GM23338 (cell line): ENCODE results near the gene PRCC. TPM values are rescaled to one million over a fixed set of nuclear protein-coding genes. Genes with fewer than 3 reads are reported as not detected.

Experiments used
- ATAC-seq: fragments of 200-7000 bp; cut with Tn5 transposase; 3 replicates; pipeline ENCODE4 v1.9.1; 2020
- DNase-seq: peaks from one replicate; pipeline ENCODE4 v3.0.0-alpha.2; 2015; ENCODE audit warnings: low spot score
- H2AFZ ChIP-seq: fragments of 200-600 bp; sonication (generic); 2 replicates; pipeline ENCODE4 v1.8.0; 2016; ENCODE audit warnings: antibody characterized with exemption, mild to moderate bottlenecking, moderate library complexity
- H3F3A ChIP-seq: fragments of 200-600 bp; sonication (generic); replicated peaks from 2 replicates; pipeline ENCODE4 v1.8.0; 2017; ENCODE audit warnings: antibody characterized with exemption, mixed run types, low read depth
- H3K27ac ChIP-seq: fragments of 200-600 bp; sonication (generic); 2 replicates; pipeline ENCODE4 v1.6.1; 2016; ENCODE audit warnings: low read depth
- H3K27me3 ChIP-seq: fragments of 200-600 bp; sonication (generic); 2 replicates; pipeline ENCODE4 v1.8.0; 2016; ENCODE audit warnings: mild to moderate bottlenecking, mixed run types, moderate library complexity; ENCODE audit not compliant: insufficient read depth
- H3K36me3 ChIP-seq: fragments of 200-600 bp; sonication (generic); 2 replicates; pipeline ENCODE4 v1.8.0; 2016; ENCODE audit warnings: mild to moderate bottlenecking; ENCODE audit not compliant: insufficient read depth
- H3K4me1 ChIP-seq: fragments of 200-600 bp; sonication (generic); 2 replicates; pipeline ENCODE4 v1.8.0; 2016; ENCODE audit warnings: mild to moderate bottlenecking, moderate library complexity; ENCODE audit not compliant: insufficient read depth
- H3K4me2 ChIP-seq: fragments of 200-600 bp; sonication (generic); 2 replicates; pipeline ENCODE4 v1.7.1; 2017; ENCODE audit warnings: mixed run types
- H3K4me3 ChIP-seq: fragments of 200-600 bp; sonication (generic); 2 replicates; pipeline ENCODE4 v1.6.1; 2016; ENCODE audit warnings: mixed run types
- H3K79me2 ChIP-seq: fragments of 200-600 bp; sonication (generic); replicated peaks from 2 replicates; pipeline ENCODE4 v1.8.0; 2017; ENCODE audit warnings: mild to moderate bottlenecking; ENCODE audit not compliant: insufficient read depth
- H3K9me2 ChIP-seq: fragments of 200-600 bp; sonication (generic); 2 replicates; pipeline ENCODE4 v1.8.0; 2017; ENCODE audit not compliant: insufficient read depth
- H4K20me1 ChIP-seq: fragments of 200-600 bp; sonication (generic); replicated peaks from 2 replicates; pipeline ENCODE4 v1.8.0; 2017; ENCODE audit warnings: mild to moderate bottlenecking; ENCODE audit not compliant: insufficient read depth
- H3K27ac Mint-ChIP-seq: 2 replicates; pipeline ENCODE4 v1.8.0; 2020; ENCODE audit warnings: inconsistent platforms, mild to moderate bottlenecking, moderate library complexity, mixed read lengths
- H3K27me3 Mint-ChIP-seq: 3 replicates; pipeline ENCODE4 v1.8.0; 2022; ENCODE audit warnings: low read depth, mild to moderate bottlenecking, moderate library complexity, mixed read lengths, inconsistent platforms; ENCODE audit not compliant: insufficient read depth, poor library complexity
- H3K36me3 Mint-ChIP-seq: 3 replicates; pipeline ENCODE4 v1.8.0; 2021; ENCODE audit warnings: low read depth, mild to moderate bottlenecking, inconsistent platforms, moderate library complexity, mixed read lengths
- H3K4me1 Mint-ChIP-seq: 3 replicates; pipeline ENCODE4 v1.8.0; 2020; ENCODE audit warnings: mild to moderate bottlenecking, inconsistent platforms, mixed read lengths
- H3K4me3 Mint-ChIP-seq: 3 replicates; pipeline ENCODE4 v1.8.0; 2021; ENCODE audit warnings: moderate library complexity, mild to moderate bottlenecking, inconsistent platforms, mixed read lengths
- H3K9me3 Mint-ChIP-seq: 3 replicates; pipeline ENCODE4 v1.8.0; 2020; ENCODE audit warnings: moderate library complexity, mild to moderate bottlenecking, inconsistent platforms, mixed read lengths
- EZH2 ChIP-seq: fragments of 200-600 bp; sonication (generic); IDR thresholded peaks from one replicate; pipeline ENCODE4 v1.8.0; 2017; ENCODE audit warnings: antibody characterized with exemption, mild to moderate bottlenecking, low read depth; ENCODE audit not compliant: unreplicated experiment
- POLR2AphosphoS5 ChIP-seq: IDR thresholded peaks from 2 replicates; pipeline ENCODE4 v1.6.1; 2016; ENCODE audit warnings: antibody characterized with exemption, low read depth
- ZNF114 ChIP-seq: fragments of 250-450 bp; sonication (Bioruptor Pico); IDR thresholded peaks from 2 replicates; pipeline ENCODE4 v1.5.0; 2020; ENCODE audit warnings: mild to moderate bottlenecking, moderate library complexity
- ZNF331 ChIP-seq: fragments of 250-450 bp; sonication (Bioruptor Pico); IDR thresholded peaks from 2 replicates; pipeline ENCODE4 v1.5.0; 2020; ENCODE audit warnings: low read depth, mild to moderate bottlenecking, moderate library complexity
- polyA plus RNA-seq: library from polyadenylated mRNA; unstranded; fragments of >200 nt; fragmentation: Nextera tagmentation; extraction: Ambion mirVana; gene quantifications from 2 replicates; pipeline ENCODE4 v1.2.1, GENCODE V29; 2016
- total RNA-seq: library from RNA; depleted of rRNA; stranded (reverse); fragments of >200 nt; shearing (Covaris generic); gene quantifications from 2 replicates; pipeline ENCODE4 v1.2.3, GENCODE V29; 2014
- TF ChIP-seq, protein P1 (sequence below): IDR thresholded peaks from one replicate; pipeline ENCODE4 v1.6.1; 2018; ENCODE audit warnings: antibody characterized with exemption; ENCODE audit not compliant: unreplicated experiment
- TF ChIP-seq, protein P2 (sequence below), 2 experiments: fragments of 200-600 bp in 1 of 2; sonication (generic) in 1 of 2; conservative IDR thresholded peaks; 2 replicates each; pipeline versions ENCODE4 v1.5.1 to v1.6.1; 2016 to 2017; ENCODE audit warnings: antibody characterized with exemption in 2 of 2, low read depth in 2 of 2, mild to moderate bottlenecking in 2 of 2, moderate library complexity in 1 of 2
- TF ChIP-seq, protein P3 (sequence below): IDR thresholded peaks from 2 replicates; pipeline ENCODE4 v1.6.1; 2016; ENCODE audit warnings: antibody characterized with exemption

PRCC gene
- total and polyA plus RNA-seq, 2 experiments from 2014 or later = 66.2 to 72.9 TPM

DNA sequence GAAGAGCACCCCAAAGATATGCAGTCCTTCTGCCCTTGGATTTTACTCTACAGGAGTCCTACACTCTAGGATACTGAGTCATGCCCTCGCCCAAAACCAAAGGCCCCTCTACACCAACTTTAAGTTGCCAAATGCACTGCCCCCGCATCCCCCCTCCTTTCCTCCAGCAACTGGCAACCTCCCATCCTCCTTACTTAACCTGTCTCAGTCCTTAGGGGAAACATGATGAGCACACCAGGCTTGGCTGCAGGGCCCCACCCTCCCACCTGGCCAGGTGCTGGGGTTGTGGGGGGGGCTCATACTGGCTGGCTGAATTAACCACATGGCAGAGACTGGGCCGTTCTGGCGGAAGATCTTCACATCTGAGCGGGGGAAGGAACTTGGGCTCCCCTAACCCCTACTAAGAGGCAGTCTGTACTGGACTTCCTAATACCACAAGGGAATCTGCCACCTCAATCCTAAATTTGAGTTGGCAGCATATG lies 17.1 kb upstream of the PRCC start:
- peaks cover 40% of the 10 kb centered on the region for H3F3A ChIP-seq
- DNase-seq (peak; percentile 31), ATAC-seq (no peak)
- peaks cover 69% of the 10 kb centered on the region for H3K79me2 ChIP-seq
- H3K27ac ChIP-seq = 0 out of 2 replicates have a peak overlapping the region, but pooled peaks have one; percentile 66
- H3K27me3 ChIP-seq = no peaks in the 10 kb centered on the region
- Mint-ChIP-seq H3K27me3 (peaks cover 23% of the 10 kb centered on the region), H3K36me3 (peaks cover 30% of the 10 kb centered on the region), H3K9me3 (no peaks in the 10 kb centered on the region; the same call in 1 of the 3 replicates), H3K27ac (peak overlapping the region; percentile 97), H3K4me1 (peaks cover 53% of the 10 kb centered on the region), H3K4me3 (peak overlapping the region; percentile 89)
- H2AFZ ChIP-seq = no peak overlapping the region
- H3K4me1 ChIP-seq = peaks cover 51% of the 10 kb centered on the region
- peak overlapping the region; percentile 99 for H3K4me3 ChIP-seq
- H3K9me2 ChIP-seq = no peaks in the 10 kb centered on the region
- H3K36me3 ChIP-seq = no peaks in the 10 kb centered on the region
- TF ChIP-seq, protein P1, sequence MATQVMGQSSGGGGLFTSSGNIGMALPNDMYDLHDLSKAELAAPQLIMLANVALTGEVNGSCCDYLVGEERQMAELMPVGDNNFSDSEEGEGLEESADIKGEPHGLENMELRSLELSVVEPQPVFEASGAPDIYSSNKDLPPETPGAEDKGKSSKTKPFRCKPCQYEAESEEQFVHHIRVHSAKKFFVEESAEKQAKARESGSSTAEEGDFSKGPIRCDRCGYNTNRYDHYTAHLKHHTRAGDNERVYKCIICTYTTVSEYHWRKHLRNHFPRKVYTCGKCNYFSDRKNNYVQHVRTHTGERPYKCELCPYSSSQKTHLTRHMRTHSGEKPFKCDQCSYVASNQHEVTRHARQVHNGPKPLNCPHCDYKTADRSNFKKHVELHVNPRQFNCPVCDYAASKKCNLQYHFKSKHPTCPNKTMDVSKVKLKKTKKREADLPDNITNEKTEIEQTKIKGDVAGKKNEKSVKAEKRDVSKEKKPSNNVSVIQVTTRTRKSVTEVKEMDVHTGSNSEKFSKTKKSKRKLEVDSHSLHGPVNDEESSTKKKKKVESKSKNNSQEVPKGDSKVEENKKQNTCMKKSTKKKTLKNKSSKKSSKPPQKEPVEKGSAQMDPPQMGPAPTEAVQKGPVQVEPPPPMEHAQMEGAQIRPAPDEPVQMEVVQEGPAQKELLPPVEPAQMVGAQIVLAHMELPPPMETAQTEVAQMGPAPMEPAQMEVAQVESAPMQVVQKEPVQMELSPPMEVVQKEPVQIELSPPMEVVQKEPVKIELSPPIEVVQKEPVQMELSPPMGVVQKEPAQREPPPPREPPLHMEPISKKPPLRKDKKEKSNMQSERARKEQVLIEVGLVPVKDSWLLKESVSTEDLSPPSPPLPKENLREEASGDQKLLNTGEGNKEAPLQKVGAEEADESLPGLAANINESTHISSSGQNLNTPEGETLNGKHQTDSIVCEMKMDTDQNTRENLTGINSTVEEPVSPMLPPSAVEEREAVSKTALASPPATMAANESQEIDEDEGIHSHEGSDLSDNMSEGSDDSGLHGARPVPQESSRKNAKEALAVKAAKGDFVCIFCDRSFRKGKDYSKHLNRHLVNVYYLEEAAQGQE = no peak
- no peak for TF ChIP-seq ZNF114
- TF ChIP-seq, protein P2, sequence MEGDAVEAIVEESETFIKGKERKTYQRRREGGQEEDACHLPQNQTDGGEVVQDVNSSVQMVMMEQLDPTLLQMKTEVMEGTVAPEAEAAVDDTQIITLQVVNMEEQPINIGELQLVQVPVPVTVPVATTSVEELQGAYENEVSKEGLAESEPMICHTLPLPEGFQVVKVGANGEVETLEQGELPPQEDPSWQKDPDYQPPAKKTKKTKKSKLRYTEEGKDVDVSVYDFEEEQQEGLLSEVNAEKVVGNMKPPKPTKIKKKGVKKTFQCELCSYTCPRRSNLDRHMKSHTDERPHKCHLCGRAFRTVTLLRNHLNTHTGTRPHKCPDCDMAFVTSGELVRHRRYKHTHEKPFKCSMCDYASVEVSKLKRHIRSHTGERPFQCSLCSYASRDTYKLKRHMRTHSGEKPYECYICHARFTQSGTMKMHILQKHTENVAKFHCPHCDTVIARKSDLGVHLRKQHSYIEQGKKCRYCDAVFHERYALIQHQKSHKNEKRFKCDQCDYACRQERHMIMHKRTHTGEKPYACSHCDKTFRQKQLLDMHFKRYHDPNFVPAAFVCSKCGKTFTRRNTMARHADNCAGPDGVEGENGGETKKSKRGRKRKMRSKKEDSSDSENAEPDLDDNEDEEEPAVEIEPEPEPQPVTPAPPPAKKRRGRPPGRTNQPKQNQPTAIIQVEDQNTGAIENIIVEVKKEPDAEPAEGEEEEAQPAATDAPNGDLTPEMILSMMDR (conservative IDR thresholded peaks at IDR 0.05; ENCODE audit: low read depth in 2 of 2) = no peak
- TF ChIP-seq, protein P3, sequence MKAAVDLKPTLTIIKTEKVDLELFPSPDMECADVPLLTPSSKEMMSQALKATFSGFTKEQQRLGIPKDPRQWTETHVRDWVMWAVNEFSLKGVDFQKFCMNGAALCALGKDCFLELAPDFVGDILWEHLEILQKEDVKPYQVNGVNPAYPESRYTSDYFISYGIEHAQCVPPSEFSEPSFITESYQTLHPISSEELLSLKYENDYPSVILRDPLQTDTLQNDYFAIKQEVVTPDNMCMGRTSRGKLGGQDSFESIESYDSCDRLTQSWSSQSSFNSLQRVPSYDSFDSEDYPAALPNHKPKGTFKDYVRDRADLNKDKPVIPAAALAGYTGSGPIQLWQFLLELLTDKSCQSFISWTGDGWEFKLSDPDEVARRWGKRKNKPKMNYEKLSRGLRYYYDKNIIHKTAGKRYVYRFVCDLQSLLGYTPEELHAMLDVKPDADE = no peak
- peak; percentile 25; the same call in 1 of the 2 replicates for TF ChIP-seq POLR2AphosphoS5
- peaks cover 16% of the 10 kb centered on the region for H4K20me1 ChIP-seq
- H3K4me2 ChIP-seq = peak overlapping the region; percentile 100

DNA sequence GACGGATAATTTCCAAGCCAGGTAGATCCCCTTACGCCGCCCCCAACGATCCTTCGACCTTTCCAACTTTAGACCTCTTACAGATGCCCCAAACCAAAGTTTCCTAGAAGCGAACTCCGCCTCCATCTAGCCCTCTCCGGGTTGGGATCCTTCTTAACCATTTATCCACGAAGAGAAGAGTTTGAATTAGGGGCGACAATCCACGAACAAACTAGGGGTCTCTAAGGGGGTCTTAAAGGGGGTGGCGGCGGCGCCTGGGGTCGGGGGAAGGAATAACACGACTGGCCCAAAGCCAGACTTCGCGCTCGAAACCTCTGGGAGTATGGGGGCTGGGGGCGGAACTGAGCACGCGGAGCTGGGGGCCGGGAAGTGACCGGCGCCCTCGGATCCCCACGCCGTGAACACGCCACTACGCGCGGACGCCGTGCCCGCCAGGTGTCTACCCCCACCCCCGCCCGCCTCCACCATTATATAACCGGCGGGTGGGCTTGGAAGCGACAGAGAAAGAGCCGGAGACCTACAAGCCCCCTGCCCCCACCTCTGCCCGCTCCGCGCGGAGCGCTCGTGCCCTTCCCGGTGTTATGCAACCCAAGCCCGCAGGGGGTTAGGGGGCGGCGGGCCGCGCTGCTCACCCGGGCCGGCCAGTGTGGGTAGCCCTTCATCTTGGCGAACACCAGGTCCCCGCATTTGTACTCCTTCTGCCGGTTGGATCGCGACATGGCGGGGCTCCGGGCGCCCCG lies 16.5 kb upstream of the PRCC start:
- Histone ChIP-seq H3F3A (peaks cover 35% of the 10 kb centered on the region), H3K4me1 (peaks cover 45% of the 10 kb centered on the region), H3K4me3 (peak overlapping the region; percentile 99), H3K27ac (peak overlapping the region; percentile 66; the same call in 1 of the 2 replicates), H3K36me3 (no peaks in the 10 kb centered on the region), H3K79me2 (peaks cover 63% of the 10 kb centered on the region), H3K27me3 (no peaks in the 10 kb centered on the region), H2AFZ (0 out of 2 replicates have a peak overlapping the region, but pooled peaks have one; percentile 38), H3K4me2 (peak overlapping the region; percentile 100), H3K9me2 (no peaks in the 10 kb centered on the region), H4K20me1 (peaks cover 10% of the 10 kb centered on the region)
- Mint-ChIP-seq H3K36me3 (peaks cover 24% of the 10 kb centered on the region), H3K4me3 (peak overlapping the region; percentile 89), H3K4me1 (peaks cover 47% of the 10 kb centered on the region), H3K27me3 (peaks cover 19% of the 10 kb centered on the region), H3K27ac (peak overlapping the region; percentile 97), H3K9me3 (no peaks in the 10 kb centered on the region; the same call in 1 of the 3 replicates)
- DNase-seq = peak; percentile 73
- ATAC-seq = peak; percentile 5
- TF ChIP-seq, protein P1 = no peak
- TF ChIP-seq EZH2 (no peak), ZNF114 (no peak), ZNF331 (CRISPR knock-in tag) (no peak)
- TF ChIP-seq, protein P2 (conservative IDR thresholded peaks at IDR 0.05; ENCODE audit: low read depth in 2 of 2) = no peak
- TF ChIP-seq, protein P3 = no peak
